GM03348 (cell line): ENCODE results near the gene MAST3.

Experiments used
- DNase-seq: peaks from one replicate; pipeline ENCODE4 v3.0.0; 2012; ENCODE audit warnings: low spot score

The MAST3 gene

GRCh38 chr19:18112989-18113478 is 15.5 kb downstream of the MAST3 start:
- peak; percentile 91 for DNase-seq

- no peak for DNase-seq
Observed at GRCh38 chr19:18113827-18114226, 16.2 kb downstream of the MAST3 start.

GRCh38 chr19:18114483-18114882 is 16.9 kb downstream of the MAST3 start:
- no peak for DNase-seq

- no peak for DNase-seq
Observed at GRCh38 chr19:18117364-18117691, 19.8 kb downstream of the MAST3 start.

- DNase-seq, result peak; percentile 100
Observed at GRCh38 chr19:18117692-18118378, 20.3 kb downstream of the MAST3 start.

GRCh38 chr19:18118420-18119012 is 20.9 kb downstream of the MAST3 start:
- DNase-seq, result no peak

GRCh38 chr19:18119013-18119716 is 21.6 kb downstream of the MAST3 start:
- no peak for DNase-seq

- no peak for DNase-seq
Observed at GRCh38 chr19:18119717-18120105, 22.1 kb downstream of the MAST3 start.

GRCh38 chr19:18120127-18120526 is 22.5 kb downstream of the MAST3 start:
- no peak for DNase-seq

- no peak for DNase-seq
Observed at GRCh38 chr19:18121166-18121565, 23.6 kb downstream of the MAST3 start.

GRCh38 chr19:18122424-18122823 is 24.8 kb downstream of the MAST3 start:
- DNase-seq, result no peak

GRCh38 chr19:18122860-18123795 is 25.6 kb downstream of the MAST3 start:
- DNase-seq, result no peak

- no peak for DNase-seq
Observed at GRCh38 chr19:18123819-18124218, 26.2 kb downstream of the MAST3 start.

GRCh38 chr19:18126097-18126496 is 28.5 kb downstream of the MAST3 start:
- DNase-seq, result no peak

- DNase-seq, result no peak
Observed at GRCh38 chr19:18128044-18128443, 30.5 kb downstream of the MAST3 start.

- DNase-seq, result no peak
Observed at GRCh38 chr19:18128805-18129204, 31.2 kb downstream of the MAST3 start.

- no peak for DNase-seq
Observed at GRCh38 chr19:18130523-18131242, 33.1 kb downstream of the MAST3 start.

GRCh38 chr19:18131841-18132596 is 34.4 kb downstream of the MAST3 start:
- DNase-seq, result no peak

GRCh38 chr19:18135712-18136584 is 38.4 kb downstream of the MAST3 start:
- DNase-seq, result no peak

GRCh38 chr19:18137242-18137641 is 39.7 kb downstream of the MAST3 start:
- DNase-seq, result no peak
